HG03442 (cell line): ENCODE data around the gene ERG.

Source experiments
- ATAC-seq: cut with Tn5 transposase; IDR thresholded peaks from one replicate; pipeline ENCODE4 v1.9.1; 2021; ENCODE audit warnings: mild to moderate bottlenecking, moderate library complexity; ENCODE audit not compliant: unreplicated experiment

The ERG gene

DNA sequence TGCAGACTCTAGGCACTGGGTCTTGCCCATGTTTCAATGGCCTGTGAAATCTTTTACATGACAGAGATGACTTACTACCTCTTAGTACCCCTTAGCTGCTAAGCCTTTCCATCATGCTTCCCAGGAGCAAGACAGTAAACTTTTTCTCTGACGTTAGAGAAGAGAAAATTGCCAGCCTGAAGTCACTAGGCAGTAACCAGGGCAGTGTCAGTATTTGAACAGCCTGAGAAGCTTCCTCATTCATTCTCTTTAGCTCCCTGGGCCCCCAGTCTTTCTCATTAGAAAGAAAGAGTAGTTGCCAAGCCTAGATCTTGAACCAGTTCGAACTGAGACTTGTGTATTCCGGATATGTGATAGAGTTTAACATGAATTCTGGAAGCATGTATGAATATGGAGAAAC lies 99.2 kb downstream of the ERG start:
- ATAC-seq: no peak

GRCh38 chr21:38396325-38396724 lies 102.0 kb downstream of the ERG start:
- no peak for ATAC-seq

DNA sequence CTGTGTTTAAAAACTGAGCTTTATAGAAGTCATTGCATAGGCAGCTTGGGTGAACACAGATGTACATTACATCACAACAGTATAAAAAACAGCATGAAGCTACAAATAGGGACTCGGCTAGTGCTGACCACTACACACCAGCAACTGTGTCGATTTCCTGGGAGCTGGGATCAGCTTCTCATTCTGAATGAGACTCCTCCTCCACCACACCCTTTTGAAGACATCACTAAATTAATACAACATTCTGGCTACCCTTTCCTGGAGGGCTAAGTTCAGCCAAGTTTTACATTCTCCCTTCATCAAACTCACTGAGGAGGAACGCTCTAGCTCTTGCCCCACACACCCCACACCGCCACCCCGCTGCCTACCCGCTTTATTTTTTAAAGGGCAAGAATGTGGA lies 102.7 kb downstream of the ERG start:
- no peak for ATAC-seq

DNA sequence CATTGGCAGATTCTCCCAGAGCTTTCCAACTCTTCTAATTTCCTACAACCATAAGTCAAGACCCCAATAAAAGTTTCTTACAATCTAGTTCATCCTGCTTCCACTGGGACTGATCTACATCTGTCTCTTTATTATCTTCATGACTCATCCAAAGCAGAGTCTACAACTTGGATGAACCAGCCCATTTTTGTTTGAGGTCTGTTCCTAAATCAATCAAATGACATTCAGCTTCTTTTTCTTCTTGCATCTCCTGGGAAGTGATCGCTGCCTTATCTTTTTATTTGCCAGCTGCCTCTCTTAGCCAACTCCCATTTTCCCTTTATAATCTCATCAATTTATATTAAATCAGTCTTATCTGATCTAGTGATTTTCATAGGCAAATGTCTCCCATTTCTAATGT lies 105.6 kb downstream of the ERG start:
- no peak for ATAC-seq

GRCh38 chr21:38389896-38390295 lies 108.4 kb downstream of the ERG start:
- ATAC-seq: no peak

GRCh38 chr21:38389354-38389676 lies 109.0 kb downstream of the ERG start:
- no peak for ATAC-seq

DNA sequence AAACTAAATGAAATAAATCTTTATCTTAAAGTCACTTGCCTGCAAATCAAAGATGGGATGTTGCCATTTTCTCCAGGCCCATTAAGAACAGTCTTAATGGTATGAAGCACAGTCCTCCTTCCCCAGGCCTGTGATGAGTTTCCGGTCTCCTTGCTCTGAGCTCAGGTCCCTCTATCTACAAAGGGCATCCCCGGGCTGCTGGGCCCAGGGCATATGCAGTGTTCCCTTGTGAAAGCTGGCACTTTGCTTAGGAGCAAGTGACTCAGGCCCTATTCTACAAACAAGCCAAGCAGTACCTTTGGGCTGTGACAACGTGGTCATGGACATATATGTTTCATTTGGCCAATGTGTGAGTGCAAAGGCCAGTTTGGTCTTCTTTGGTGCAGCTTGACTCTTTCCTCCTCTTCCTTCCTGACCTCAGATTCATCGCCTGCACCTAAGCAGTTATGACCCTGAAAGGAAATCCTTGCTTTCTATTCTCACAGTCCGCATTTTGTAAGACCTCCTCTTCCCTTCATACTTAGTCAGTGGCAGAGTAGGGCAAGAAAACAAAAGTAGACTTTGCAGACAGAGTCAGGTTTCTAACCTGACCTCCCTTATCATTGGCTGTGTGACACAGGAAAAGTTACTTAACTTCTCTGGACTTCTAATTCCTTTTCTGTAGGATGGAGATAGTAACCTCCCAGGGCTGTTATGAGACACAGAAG lies 109.5 kb downstream of the ERG start:
- ATAC-seq: no peak

GRCh38 chr21:38388203-38388602 lies 110.1 kb downstream of the ERG start:
- ATAC-seq: no peak

DNA sequence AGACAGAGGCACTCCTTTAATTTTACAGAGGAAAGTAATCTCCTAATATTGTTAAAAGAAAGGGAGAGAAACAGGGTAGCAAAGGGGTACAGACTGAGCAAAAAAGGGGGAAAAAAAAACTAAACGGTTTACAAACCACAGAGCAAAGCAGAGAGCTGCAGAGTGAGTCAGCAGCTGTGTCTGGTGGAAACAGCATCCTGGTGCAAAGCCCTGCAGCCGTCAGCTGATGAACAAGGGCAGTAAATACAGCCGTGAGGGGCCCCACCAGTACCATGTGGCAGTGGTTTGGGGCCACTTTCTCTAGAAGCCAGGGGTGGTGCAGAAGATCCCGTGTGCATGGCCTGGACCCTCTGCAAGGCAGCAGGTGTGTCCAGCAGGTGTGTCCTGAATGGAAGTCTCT lies 111.3 kb downstream of the ERG start:
- ATAC-seq: no peak

- no peak for ATAC-seq
Observed at GRCh38 chr21:38385427-38386175, 112.7 kb downstream of the ERG start.

GRCh38 chr21:38384675-38385426 lies 113.4 kb downstream of the ERG start:
- no peak for ATAC-seq

DNA sequence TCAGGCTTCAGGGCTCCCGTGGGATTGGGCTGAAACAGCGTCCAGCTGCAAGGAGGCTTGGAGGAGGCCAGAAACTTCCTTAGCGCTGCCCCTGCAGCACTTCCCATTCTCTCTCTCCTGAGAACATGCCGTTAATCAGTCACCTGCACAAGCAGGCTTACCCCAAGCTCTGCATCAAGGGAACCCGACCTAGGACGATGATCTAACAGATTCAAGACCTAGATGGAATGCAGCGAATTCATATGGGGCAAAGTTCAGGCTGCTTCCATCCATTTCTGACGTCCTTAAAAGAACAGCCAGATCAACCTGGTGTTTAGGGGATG lies 114.1 kb downstream of the ERG start:
- no peak for ATAC-seq

- ATAC-seq: no peak
Observed at GRCh38 chr21:38383411-38384237, 114.7 kb downstream of the ERG start.

DNA sequence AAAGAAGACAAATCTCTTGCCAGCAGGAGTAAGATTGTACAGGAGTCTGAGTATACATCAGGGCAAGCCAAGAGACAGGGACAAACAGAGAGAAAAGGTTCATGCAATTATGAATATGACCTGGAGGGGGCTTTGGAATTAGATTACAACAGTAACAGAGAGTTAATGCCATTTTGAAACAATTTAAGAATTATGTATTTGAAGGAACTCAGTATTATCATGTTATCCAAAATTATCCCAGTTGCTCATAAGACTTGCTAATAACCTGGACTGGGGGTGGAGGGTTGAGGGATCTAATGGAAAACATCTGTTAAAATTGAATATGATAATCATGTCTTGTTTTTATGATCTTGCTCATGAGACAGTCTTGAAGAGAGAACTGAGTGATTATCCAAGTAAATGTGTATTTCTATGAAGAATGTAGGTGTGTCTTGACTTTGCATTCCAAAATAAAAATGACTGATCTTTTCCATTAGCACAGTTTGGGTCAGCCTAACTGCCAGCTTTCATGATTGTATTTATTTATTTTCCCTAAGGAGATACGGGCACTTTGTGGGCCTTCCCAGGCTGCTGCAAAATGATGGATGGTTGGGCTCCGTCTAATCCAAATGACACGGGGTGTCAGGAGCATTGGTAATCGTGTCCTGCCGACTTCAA lies 117.7 kb downstream of the ERG start:
- no peak for ATAC-seq

GRCh38 chr21:38379147-38379546 lies 119.1 kb downstream of the ERG start:
- no peak for ATAC-seq

GRCh38 chr21:38377165-38378088 lies 120.8 kb downstream of the ERG start:
- ATAC-seq: no peak

GRCh38 chr21:38376693-38377092 lies 121.6 kb downstream of the ERG start:
- ATAC-seq: no peak

- ATAC-seq: no peak
Observed at GRCh38 chr21:38376235-38376634, 122.0 kb downstream of the ERG start.

- no peak for ATAC-seq
Observed at GRCh38 chr21:38367646-38368045, 130.6 kb downstream of the ERG start.

DNA sequence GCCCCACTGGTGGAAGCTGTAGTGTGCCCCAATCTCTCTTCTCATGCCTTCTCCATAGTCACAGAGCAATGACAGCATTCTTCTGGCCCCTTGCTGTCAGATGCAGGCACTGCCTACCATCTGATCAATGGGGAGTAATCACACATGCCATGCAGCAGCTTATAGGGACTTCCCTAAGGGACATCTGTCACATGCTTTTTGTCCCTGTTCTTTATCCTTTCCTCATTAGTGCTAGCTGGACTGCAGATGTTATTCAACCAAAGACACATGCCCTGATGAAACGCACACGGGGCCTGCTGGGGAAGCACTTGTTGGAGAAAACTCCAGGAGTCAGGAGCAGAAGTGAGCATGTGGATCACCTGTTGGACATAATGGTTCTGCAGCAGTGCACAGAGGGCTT lies 132.8 kb downstream of the ERG start:
- ATAC-seq: no peak
